HCT116 (cell line): ENCODE data around the gene CCDC57. TPM values are rescaled to one million over a fixed set of nuclear protein-coding genes. Genes with fewer than 3 reads are reported as not detected.

ENCODE experiments used
- ATAC-seq: fragments of 200-7000 bp; cut with Tn5 transposase; 2 replicates; pipeline ENCODE4 v1.9.1; 2020; ENCODE audit warnings: mild to moderate bottlenecking, moderate library complexity
- BruUV-seq: library from RNA; stranded (reverse); fragments of 400-500 nt; replicated peaks from 2 replicates; lab custom pipeline; 2021; lab: Mats Ljungman, UMichigan
- CTCF ChIA-PET: fragments of 300-600 bp; sonication (Branson Sonifier 250); formaldehyde crosslinking; loops from one replicate; lab custom pipeline; 2021; ENCODE audit warnings: antibody characterized with exemption; lab: Charles Lee
- POLR2A ChIA-PET: fragments of 300-600, 350-600 bp; sonication (Branson Sonifier 250); formaldehyde crosslinking; loops from one replicate; lab custom pipeline; 2021; ENCODE audit warnings: antibody characterized with exemption; lab: Charles Lee
- RAD21 ChIA-PET, 2 experiments: fragments of 300-600 bp; sonication (Branson Sonifier 250); formaldehyde crosslinking; loops; one replicate each; lab custom pipeline; 2023; ENCODE audit warnings: low total read pairs in 2 of 2; ENCODE audit not compliant: uncharacterized antibody in 2 of 2, unreplicated experiment in 2 of 2, low non-redundant PET in 1 of 2; lab: Charles Lee
- DNase-seq: peaks from one replicate; pipeline ENCODE4 v3.0.0-alpha.2; 2010; ENCODE audit warnings: low read depth, low spot score
- H2AFZ ChIP-seq: fragments of 200-600 bp; shearing (Covaris generic), sonication (generic); 2 replicates; pipeline ENCODE4 v1.6.1; 2017; ENCODE audit warnings: low read depth, mixed run types, mixed read lengths, antibody characterized with exemption, low read length; ENCODE audit not compliant: poor library complexity, severe bottlenecking
- H3K27ac ChIP-seq: 2 replicates; pipeline ENCODE4 v1.5.1; 2012; ENCODE audit warnings: low read depth, low read length
- H3K27me3 ChIP-seq: fragments of 200-600 bp; sonication (generic); 2 replicates; pipeline ENCODE4 v1.6.1; 2016; ENCODE audit warnings: mixed run types, low read length, mixed read lengths; ENCODE audit not compliant: insufficient read depth
- H3K36me3 ChIP-seq, 2 experiments: fragments of 200-500 bp in 1 of 2; fragments of 200-600 bp in 1 of 2; sonication (Bioruptor generic) in 1 of 2; sonication (generic) in 1 of 2; 2 replicates each; pipeline versions ENCODE4 v1.5.1 to v1.6.1; 2014 to 2016; ENCODE audit warnings: low read length in 2 of 2, inconsistent platforms in 1 of 2, mixed read lengths in 1 of 2, mixed run types in 1 of 2; ENCODE audit not compliant: insufficient read depth in 2 of 2, control insufficient read depth in 1 of 2
- H3K4me1 ChIP-seq, 2 experiments: fragments of 200-600 bp in 1 of 2; sonication (generic) in 1 of 2; 2 replicates each; pipeline versions ENCODE4 v1.5.1 to v1.6.1; 2012 to 2017; ENCODE audit warnings: low read length in 2 of 2, inconsistent platforms in 1 of 2, mild to moderate bottlenecking in 1 of 2, mixed read lengths in 1 of 2, mixed run types in 1 of 2, moderate library complexity in 1 of 2; ENCODE audit not compliant: insufficient read depth in 2 of 2, control insufficient read depth in 1 of 2
- H3K4me2 ChIP-seq: fragments of 200-600 bp; sonication (generic); 2 replicates; pipeline ENCODE4 v1.6.1; 2017; ENCODE audit warnings: mixed run types, low read length, mixed read lengths
- H3K4me3 ChIP-seq, 2 experiments: fragments of 200-600 bp in 1 of 2; sonication (generic) in 1 of 2; replicated peaks in 1 of 2; 2 replicates each; pipeline ENCODE4 v1.5.1; 2011 to 2016; ENCODE audit warnings: low read length in 2 of 2, control low read depth in 1 of 2, low read depth in 1 of 2, mild to moderate bottlenecking in 1 of 2, mixed read lengths in 1 of 2, mixed run types in 1 of 2
- H3K79me2 ChIP-seq: fragments of 200-600 bp; sonication (generic); 2 replicates; pipeline ENCODE4 v1.6.1; 2017; ENCODE audit warnings: mild to moderate bottlenecking, mixed run types, low read length, moderate library complexity, mixed read lengths; ENCODE audit not compliant: insufficient read depth
- H3K9ac ChIP-seq: fragments of 200-600 bp; sonication (generic); 2 replicates; pipeline ENCODE4 v1.6.1; 2016; ENCODE audit warnings: low read length, mixed read lengths
- H3K9me2 ChIP-seq: fragments of 200-600 bp; sonication (generic), shearing (Covaris generic); 2 replicates; pipeline ENCODE4 v1.6.1; 2017; ENCODE audit warnings: mixed run types, mild to moderate bottlenecking, moderate library complexity; ENCODE audit not compliant: insufficient read depth
- H3K9me3 ChIP-seq, 2 experiments: fragments of 200-500 bp in 1 of 2; fragments of 200-600 bp in 1 of 2; sonication (Bioruptor generic) in 1 of 2; sonication (generic) in 1 of 2; 2 replicates each; pipeline ENCODE4 v1.6.1; 2014 to 2017; ENCODE audit warnings: low read length in 2 of 2, mixed read lengths in 2 of 2, inconsistent platforms in 1 of 2, low read depth in 1 of 2, mild to moderate bottlenecking in 1 of 2, mixed run types in 1 of 2, moderate library complexity in 1 of 2; ENCODE audit not compliant: control insufficient read depth in 1 of 2, insufficient read depth in 1 of 2
- H4K20me1 ChIP-seq: fragments of 200-600 bp; sonication (generic), shearing (Covaris generic); 2 replicates; pipeline ENCODE4 v1.6.1; 2017; ENCODE audit warnings: mixed run types, mild to moderate bottlenecking, moderate library complexity; ENCODE audit not compliant: insufficient read depth
- CBX3 ChIP-seq: IDR thresholded peaks from 2 replicates; pipeline ENCODE4 v1.6.1; 2012; ENCODE audit warnings: low read depth
- CEBPB ChIP-seq: IDR thresholded peaks from 2 replicates; pipeline ENCODE4 v1.6.1; 2012; ENCODE audit warnings: low read depth
- EGR1 ChIP-seq: IDR thresholded peaks from 2 replicates; pipeline ENCODE4 v1.6.1; 2012; ENCODE audit warnings: low read depth
- ELF1 ChIP-seq: IDR thresholded peaks from 2 replicates; pipeline ENCODE4 v1.6.1; 2012; ENCODE audit warnings: low read depth, borderline replicate concordance
- EZH2 ChIP-seq: fragments of 200-600 bp; sonication (generic); IDR thresholded peaks from 2 replicates; pipeline ENCODE4 v1.6.1; 2017; ENCODE audit warnings: antibody characterized with exemption, mixed run types
- EZH2phosphoT487 ChIP-seq: fragments of 200-600 bp; IDR thresholded peaks from 2 replicates; pipeline ENCODE4 v1.6.1; 2018; ENCODE audit warnings: antibody characterized with exemption, borderline replicate concordance
- FOSL1 ChIP-seq: IDR thresholded peaks from 2 replicates; pipeline ENCODE4 v1.6.1; 2012; ENCODE audit warnings: low read depth
- JUND ChIP-seq: IDR thresholded peaks from 2 replicates; pipeline ENCODE4 v1.6.1; 2012
- POLR2A ChIP-seq: IDR thresholded peaks from 2 replicates; pipeline ENCODE4 v1.7.0; 2011; ENCODE audit warnings: borderline replicate concordance; ENCODE audit not compliant: insufficient read depth, insufficient read length; ENCODE audit errors: extremely low read depth
- POLR2AphosphoS5 ChIP-seq: IDR thresholded peaks from 2 replicates; pipeline ENCODE4 v1.6.1; 2011; ENCODE audit warnings: mild to moderate bottlenecking, low read depth, low read length, moderate library complexity
- RAD21 ChIP-seq: IDR thresholded peaks from 2 replicates; pipeline ENCODE4 v1.6.1; 2012; ENCODE audit warnings: low read depth, mild to moderate bottlenecking
- REST ChIP-seq: IDR thresholded peaks from 2 replicates; pipeline ENCODE4 v1.6.1; 2012; ENCODE audit warnings: low read depth
- SIN3A ChIP-seq: IDR thresholded peaks from 2 replicates; pipeline ENCODE4 v1.6.1; 2012; ENCODE audit warnings: low read depth
- SP1 ChIP-seq: IDR thresholded peaks from 2 replicates; pipeline ENCODE4 v1.6.1; 2012; ENCODE audit warnings: low read depth
- SRF ChIP-seq: IDR thresholded peaks from 2 replicates; pipeline ENCODE4 v1.6.1; 2012; ENCODE audit warnings: low read depth
- TCF7L2 ChIP-seq: IDR thresholded peaks from 2 replicates; pipeline ENCODE4 v1.7.0; 2011; ENCODE audit warnings: borderline replicate concordance, inconsistent platforms; ENCODE audit not compliant: insufficient read depth, insufficient read length; ENCODE audit errors: extremely low read depth
- YY1 ChIP-seq: IDR thresholded peaks from 2 replicates; pipeline ENCODE4 v1.6.1; 2011; ENCODE audit warnings: low read length, low read depth, moderate library complexity, mild to moderate bottlenecking; ENCODE audit not compliant: insufficient replicate concordance; ENCODE audit errors: extremely low read depth
- ZBTB33 ChIP-seq: IDR thresholded peaks from 2 replicates; pipeline ENCODE4 v1.6.1; 2011; ENCODE audit warnings: mild to moderate bottlenecking, low read length, moderate library complexity; ENCODE audit not compliant: insufficient replicate concordance; ENCODE audit errors: extremely low read depth
- ZNF274 ChIP-seq: fragments of 200-500 bp; sonication (Bioruptor generic); IDR thresholded peaks from 2 replicates; pipeline ENCODE4 v1.6.1; 2014; ENCODE audit warnings: mild to moderate bottlenecking, low read depth, low read length, inconsistent platforms
- intact Hi-C: fragments of 100-400 bp; cut with micrococcal nuclease; formaldehyde crosslinking; loops from 2 replicates; pipeline ENCODE4 v1.10.0; 2022
- total RNA-seq: library from RNA; stranded (reverse); gene quantifications from one replicate; pipeline ENCODE4 v1.2.1, GENCODE V29; 2021; ENCODE audit not compliant: unreplicated experiment
- TF ChIP-seq, protein P1 (sequence below), 3 experiments: fragments of 200-600 bp in 1 of 3; sonication (generic) in 1 of 3; IDR thresholded peaks in 2 of 3; conservative IDR thresholded peaks in 1 of 3; 2 replicates each; pipeline ENCODE4 v1.5.1; 2012 to 2017; ENCODE audit warnings: low read depth in 2 of 3, low read length in 2 of 3, antibody characterized with exemption in 1 of 3, borderline replicate concordance in 1 of 3, control low read depth in 1 of 3, mild to moderate bottlenecking in 1 of 3, mixed read lengths in 1 of 3, mixed run types in 1 of 3, moderate library complexity in 1 of 3; ENCODE audit not compliant: insufficient read depth in 1 of 3

CCDC57 gene
- total RNA-seq, 1 experiment from 2014 or later = 143 TPM

DNA sequence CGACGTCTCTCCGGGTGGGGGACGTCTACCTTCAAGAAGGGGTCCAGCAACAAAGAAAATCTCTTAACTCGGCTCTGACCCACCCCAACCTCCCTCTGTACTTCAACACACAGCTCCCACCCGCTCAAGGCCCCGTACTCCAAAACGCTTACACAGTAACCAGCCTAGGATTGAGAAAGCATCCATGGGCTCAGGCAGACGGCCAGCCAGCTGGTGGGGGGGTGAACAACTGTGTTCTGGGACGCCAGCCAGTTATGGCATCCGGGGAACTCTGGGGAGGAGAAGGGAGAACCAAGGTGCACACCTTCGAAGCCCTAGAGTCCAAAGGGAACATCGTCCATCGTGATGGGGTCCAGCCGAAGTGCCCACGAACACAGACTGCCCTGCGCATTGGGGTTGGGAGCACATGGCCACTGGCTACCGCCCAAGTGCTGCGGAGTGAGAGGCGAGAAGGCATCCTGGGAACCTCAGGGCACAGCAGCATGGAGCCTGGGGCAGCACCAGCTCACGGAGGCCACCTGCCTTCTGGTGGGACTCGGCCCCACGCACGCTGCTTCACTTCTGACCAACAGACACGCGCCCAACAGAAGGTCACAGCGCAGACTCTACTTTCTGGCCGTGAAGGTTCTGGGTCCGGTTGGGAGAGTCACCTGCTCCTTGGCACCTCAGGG, 30.5 kb upstream of the CCDC57 start:
- H3K4me1 ChIP-seq = peaks cover 25 to 68% of the 10 kb centered on the region in 2 experiments
- intact Hi-C loops = no loop called here
- DNase-seq (no peak), ATAC-seq (no peak)
- H2AFZ ChIP-seq = no peak overlapping the region
- no peaks in the 10 kb centered on the region for H3K27me3 ChIP-seq
- peak overlapping the region; percentile 57 for H3K27ac ChIP-seq
- BruUV-seq = no TSS peak
- ChIA-PET POLR2A (interaction anchor here (1.7 to 4.0 kb wide), 2 partner anchors 13 to 55 kb away, joined by 4 to 27 read pairs; partner anchors contain the start of gene SLC16A3), RAD21 (no interaction called here), CTCF (interaction anchor here (0.5 to 1.4 kb wide), 4 partner anchors 12 to 108 kb away, joined by 3 to 6 read pairs (median 4); no protein-coding TSS in a partner anchor)
- peaks cover 31 to 63% of the 10 kb centered on the region in 2 experiments for H3K36me3 ChIP-seq
- H3K9ac ChIP-seq = 0 out of 2 replicates have a peak overlapping the region, but pooled peaks have one; percentile 4
- H3K4me2 ChIP-seq = no peak overlapping the region
- H4K20me1 ChIP-seq = peaks cover 26% of the 10 kb centered on the region; the same call in 1 of the 2 replicates
- no peak overlapping the region for H3K4me3 ChIP-seq
- no peaks in the 10 kb centered on the region for H3K9me2 ChIP-seq
- H3K9me3 ChIP-seq = no peaks in the 10 kb centered on the region
- peaks cover 59% of the 10 kb centered on the region for H3K79me2 ChIP-seq
- peak; percentile 13; the same call in 1 of the 2 replicates for TF ChIP-seq CBX3
- TF ChIP-seq SRF = no peak
- TF ChIP-seq EZH2 = no peak
- TF ChIP-seq POLR2AphosphoS5 = peak; percentile 65
- TF ChIP-seq FOSL1 = no peak
- no peak for TF ChIP-seq REST
- TF ChIP-seq CEBPB = no peak
- TF ChIP-seq SIN3A = peak; percentile 33; the same call in 1 of the 2 replicates
- TF ChIP-seq TCF7L2 = no peak
- TF ChIP-seq ZBTB33 = no peak
- TF ChIP-seq, protein P1, sequence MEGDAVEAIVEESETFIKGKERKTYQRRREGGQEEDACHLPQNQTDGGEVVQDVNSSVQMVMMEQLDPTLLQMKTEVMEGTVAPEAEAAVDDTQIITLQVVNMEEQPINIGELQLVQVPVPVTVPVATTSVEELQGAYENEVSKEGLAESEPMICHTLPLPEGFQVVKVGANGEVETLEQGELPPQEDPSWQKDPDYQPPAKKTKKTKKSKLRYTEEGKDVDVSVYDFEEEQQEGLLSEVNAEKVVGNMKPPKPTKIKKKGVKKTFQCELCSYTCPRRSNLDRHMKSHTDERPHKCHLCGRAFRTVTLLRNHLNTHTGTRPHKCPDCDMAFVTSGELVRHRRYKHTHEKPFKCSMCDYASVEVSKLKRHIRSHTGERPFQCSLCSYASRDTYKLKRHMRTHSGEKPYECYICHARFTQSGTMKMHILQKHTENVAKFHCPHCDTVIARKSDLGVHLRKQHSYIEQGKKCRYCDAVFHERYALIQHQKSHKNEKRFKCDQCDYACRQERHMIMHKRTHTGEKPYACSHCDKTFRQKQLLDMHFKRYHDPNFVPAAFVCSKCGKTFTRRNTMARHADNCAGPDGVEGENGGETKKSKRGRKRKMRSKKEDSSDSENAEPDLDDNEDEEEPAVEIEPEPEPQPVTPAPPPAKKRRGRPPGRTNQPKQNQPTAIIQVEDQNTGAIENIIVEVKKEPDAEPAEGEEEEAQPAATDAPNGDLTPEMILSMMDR (IDR thresholded peaks at IDR 0.05 in 2 of 3, conservative IDR thresholded peaks at IDR 0.05 in 1 of 3; ENCODE audit: borderline replicate concordance in 1 of 3, insufficient read depth in 1 of 3, low read depth in 2 of 3, low read length in 2 of 3) = no peak
- no peak for TF ChIP-seq POLR2A
- no peak for TF ChIP-seq ZNF274
- 0 out of 2 replicates have a peak, but pooled peaks have one; percentile 4 for TF ChIP-seq RAD21
- no peak for TF ChIP-seq EZH2phosphoT487
- TF ChIP-seq YY1 = no peak
- no peak for TF ChIP-seq SP1
- no peak for TF ChIP-seq EGR1
- no peak; the same call in 1 of the 2 replicates for TF ChIP-seq ELF1
- TF ChIP-seq JUND = peak; percentile 17
